ENCODE results near the gene ATRNL1. TPM values are rescaled to one million over a fixed set of nuclear protein-coding genes. Genes with fewer than 3 reads are reported as not detected.

ATRNL1 gene
- total and polyA plus RNA-seq, 4 donors, result 0.40 to 26.9 (median 5.3) TPM

DNA sequence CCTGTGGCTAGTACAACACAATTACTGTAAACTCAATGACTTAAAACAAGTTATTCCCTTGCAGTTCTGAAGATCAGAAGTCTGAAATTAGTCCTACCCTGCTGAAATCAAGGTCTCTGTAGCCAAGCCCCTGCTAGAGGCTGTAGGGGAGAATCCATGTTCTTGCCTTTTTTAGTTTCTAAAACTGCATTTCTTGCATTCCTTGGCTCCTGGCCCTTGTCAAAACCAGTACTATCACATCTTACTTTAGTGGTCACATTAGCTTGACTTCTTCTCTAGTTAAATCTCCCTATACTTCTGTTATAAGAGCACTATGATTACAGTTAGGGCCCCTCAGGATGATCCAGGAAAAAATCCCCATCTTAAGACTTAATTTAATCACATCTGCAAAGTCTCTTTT lies 612.9 kb downstream of the ATRNL1 start:
- Histone ChIP-seq H3K4me3 (ENCODE audit: low read depth in 1 of 3, low read length in 3 of 3) (no peak overlapping the region), H3K27me3 (ENCODE audit: control insufficient read depth in 4 of 4, insufficient read depth in 4 of 4, low read length in 3 of 4) (no peaks in the 10 kb centered on the region), H3K4me1 (ENCODE audit: control insufficient read depth in 4 of 4, insufficient read depth in 4 of 4, low read length in 3 of 4) (no peaks in the 10 kb centered on the region), H3K36me3 (ENCODE audit: control insufficient read depth in 4 of 4, insufficient read depth in 3 of 4, low read depth in 1 of 4, low read length in 3 of 4) (no peaks in the 10 kb centered on the region), H3K27ac (ENCODE audit: low read depth in 1 of 2, low read length in 2 of 2) (no peak overlapping the region), H3K9ac (ENCODE audit: low read depth in 1 of 2, low read length in 2 of 2) (no peak overlapping the region), H3K9me3 (ENCODE audit: control insufficient read depth in 4 of 4, low read length in 3 of 4) (no peaks in the 10 kb centered on the region)
- no peak for TF ChIP-seq YY1 (IDR thresholded peaks at IDR 0.05)
- no peak for TF ChIP-seq FOXA1 (IDR thresholded peaks at IDR 0.05)
- TF ChIP-seq, protein P1, sequence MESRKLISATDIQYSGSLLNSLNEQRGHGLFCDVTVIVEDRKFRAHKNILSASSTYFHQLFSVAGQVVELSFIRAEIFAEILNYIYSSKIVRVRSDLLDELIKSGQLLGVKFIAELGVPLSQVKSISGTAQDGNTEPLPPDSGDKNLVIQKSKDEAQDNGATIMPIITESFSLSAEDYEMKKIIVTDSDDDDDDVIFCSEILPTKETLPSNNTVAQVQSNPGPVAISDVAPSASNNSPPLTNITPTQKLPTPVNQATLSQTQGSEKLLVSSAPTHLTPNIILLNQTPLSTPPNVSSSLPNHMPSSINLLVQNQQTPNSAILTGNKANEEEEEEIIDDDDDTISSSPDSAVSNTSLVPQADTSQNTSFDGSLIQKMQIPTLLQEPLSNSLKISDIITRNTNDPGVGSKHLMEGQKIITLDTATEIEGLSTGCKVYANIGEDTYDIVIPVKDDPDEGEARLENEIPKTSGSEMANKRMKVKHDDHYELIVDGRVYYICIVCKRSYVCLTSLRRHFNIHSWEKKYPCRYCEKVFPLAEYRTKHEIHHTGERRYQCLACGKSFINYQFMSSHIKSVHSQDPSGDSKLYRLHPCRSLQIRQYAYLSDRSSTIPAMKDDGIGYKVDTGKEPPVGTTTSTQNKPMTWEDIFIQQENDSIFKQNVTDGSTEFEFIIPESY (IDR thresholded peaks at IDR 0.05), result no peak
- TF ChIP-seq HNF4A (conservative IDR thresholded peaks at IDR 0.05), result no peak
- no peak for DNase-seq (ENCODE audit: low spot score)

DNA sequence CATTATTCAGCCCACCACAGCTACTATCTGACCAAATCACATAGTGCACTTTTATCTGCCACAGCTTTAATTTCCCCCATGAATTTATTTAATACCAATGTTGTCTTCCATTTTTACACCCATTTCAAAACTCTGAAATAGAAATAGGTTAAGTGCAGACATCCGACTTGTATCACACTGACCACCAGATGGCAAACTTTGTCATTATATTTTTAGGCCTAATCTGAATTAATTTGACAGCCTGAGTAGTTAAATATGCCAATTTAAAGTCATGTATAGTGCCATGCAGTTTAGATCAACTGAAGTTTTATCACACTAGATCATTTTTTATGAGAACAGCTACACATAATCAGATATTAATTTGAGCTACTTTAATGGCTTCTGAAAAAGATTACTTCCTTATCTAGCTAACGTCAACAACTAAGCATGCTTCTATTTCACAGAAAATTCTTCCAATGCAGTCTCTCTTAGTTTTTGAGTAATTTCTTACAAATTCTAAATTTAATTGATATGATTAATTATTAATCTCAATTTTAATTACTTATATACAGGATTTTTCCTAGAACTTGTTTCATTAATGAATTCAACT lies 613.4 kb downstream of the ATRNL1 start:
- Histone ChIP-seq H3K36me3 (ENCODE audit: control insufficient read depth in 4 of 4, insufficient read depth in 3 of 4, low read depth in 1 of 4, low read length in 3 of 4) (no peaks in the 10 kb centered on the region), H3K27ac (ENCODE audit: low read depth in 1 of 2, low read length in 2 of 2) (no peak overlapping the region), H3K9ac (ENCODE audit: low read depth in 1 of 2, low read length in 2 of 2) (no peak overlapping the region), H3K9me3 (ENCODE audit: control insufficient read depth in 4 of 4, low read length in 3 of 4) (no peaks in the 10 kb centered on the region), H3K27me3 (ENCODE audit: control insufficient read depth in 4 of 4, insufficient read depth in 4 of 4, low read length in 3 of 4) (no peaks in the 10 kb centered on the region), H3K4me1 (ENCODE audit: control insufficient read depth in 4 of 4, insufficient read depth in 4 of 4, low read length in 3 of 4) (no peaks in the 10 kb centered on the region), H3K4me3 (ENCODE audit: low read depth in 1 of 3, low read length in 3 of 3) (no peak overlapping the region)
- WGBS, result 49% methylated on average over 2 of the region's 2 CpGs
- no peak for DNase-seq (ENCODE audit: low spot score)
- TF ChIP-seq, protein P2, sequence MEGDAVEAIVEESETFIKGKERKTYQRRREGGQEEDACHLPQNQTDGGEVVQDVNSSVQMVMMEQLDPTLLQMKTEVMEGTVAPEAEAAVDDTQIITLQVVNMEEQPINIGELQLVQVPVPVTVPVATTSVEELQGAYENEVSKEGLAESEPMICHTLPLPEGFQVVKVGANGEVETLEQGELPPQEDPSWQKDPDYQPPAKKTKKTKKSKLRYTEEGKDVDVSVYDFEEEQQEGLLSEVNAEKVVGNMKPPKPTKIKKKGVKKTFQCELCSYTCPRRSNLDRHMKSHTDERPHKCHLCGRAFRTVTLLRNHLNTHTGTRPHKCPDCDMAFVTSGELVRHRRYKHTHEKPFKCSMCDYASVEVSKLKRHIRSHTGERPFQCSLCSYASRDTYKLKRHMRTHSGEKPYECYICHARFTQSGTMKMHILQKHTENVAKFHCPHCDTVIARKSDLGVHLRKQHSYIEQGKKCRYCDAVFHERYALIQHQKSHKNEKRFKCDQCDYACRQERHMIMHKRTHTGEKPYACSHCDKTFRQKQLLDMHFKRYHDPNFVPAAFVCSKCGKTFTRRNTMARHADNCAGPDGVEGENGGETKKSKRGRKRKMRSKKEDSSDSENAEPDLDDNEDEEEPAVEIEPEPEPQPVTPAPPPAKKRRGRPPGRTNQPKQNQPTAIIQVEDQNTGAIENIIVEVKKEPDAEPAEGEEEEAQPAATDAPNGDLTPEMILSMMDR (IDR thresholded peaks at IDR 0.05; ENCODE audit: low read depth, low read length, missing input control), result peak; percentile 55
- TF ChIP-seq JUND (IDR thresholded peaks at IDR 0.05), result no peak
- peak; percentile 73 to 77 for TF ChIP-seq RAD21 (IDR thresholded peaks at IDR 0.05)

DNA sequence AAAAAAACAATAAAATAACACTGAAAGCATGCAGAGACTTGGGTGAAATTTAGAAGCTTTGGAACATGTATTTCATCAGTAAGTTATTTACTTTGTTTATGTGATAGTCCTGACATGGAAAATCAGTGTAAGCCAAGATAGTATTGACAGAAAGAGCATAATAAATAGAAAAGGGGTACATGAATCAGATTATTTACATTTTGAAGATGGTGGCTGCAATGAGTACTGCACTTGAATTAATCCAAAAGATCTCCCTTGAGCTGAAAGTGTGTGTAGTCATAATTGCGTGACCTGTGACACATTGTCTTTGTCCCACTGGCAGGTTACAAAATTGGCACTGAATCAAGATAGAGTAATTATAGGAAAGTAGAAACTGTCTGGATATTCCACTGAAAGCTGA lies 617.0 kb downstream of the ATRNL1 start:
- no peaks in the 10 kb centered on the region for H3K36me3 ChIP-seq (ENCODE audit: control insufficient read depth in 4 of 4, insufficient read depth in 3 of 4, low read depth in 1 of 4, low read length in 3 of 4)
- H3K4me1 ChIP-seq (ENCODE audit: control insufficient read depth in 4 of 4, insufficient read depth in 4 of 4, low read length in 3 of 4), result no peaks in the 10 kb centered on the region
- H3K4me3 ChIP-seq (ENCODE audit: low read depth in 1 of 3, low read length in 3 of 3), result no peak overlapping the region
- TF ChIP-seq HNF4G (IDR thresholded peaks at IDR 0.05) (no peak), NR2F2 (IDR thresholded peaks at IDR 0.05) (no peak), GABPA (IDR thresholded peaks at IDR 0.05 in 1 of 2, conservative IDR thresholded peaks at IDR 0.05 in 1 of 2) (no peak), YY1 (IDR thresholded peaks at IDR 0.05) (no peak), JUND (IDR thresholded peaks at IDR 0.05) (no peak)
- TF ChIP-seq, protein P3, sequence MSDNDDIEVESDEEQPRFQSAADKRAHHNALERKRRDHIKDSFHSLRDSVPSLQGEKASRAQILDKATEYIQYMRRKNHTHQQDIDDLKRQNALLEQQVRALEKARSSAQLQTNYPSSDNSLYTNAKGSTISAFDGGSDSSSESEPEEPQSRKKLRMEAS (IDR thresholded peaks at IDR 0.05), result no peak
- TF ChIP-seq, protein P4, sequence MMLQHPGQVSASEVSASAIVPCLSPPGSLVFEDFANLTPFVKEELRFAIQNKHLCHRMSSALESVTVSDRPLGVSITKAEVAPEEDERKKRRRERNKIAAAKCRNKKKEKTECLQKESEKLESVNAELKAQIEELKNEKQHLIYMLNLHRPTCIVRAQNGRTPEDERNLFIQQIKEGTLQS (IDR thresholded peaks at IDR 0.05), result no peak
- H3K27ac ChIP-seq (ENCODE audit: low read depth in 1 of 2, low read length in 2 of 2), result no peak overlapping the region
- DNase-seq (ENCODE audit: low spot score), result no peak
- 97% methylated on average over 1 of the region's 1 CpG for WGBS
- H3K27me3 ChIP-seq (ENCODE audit: control insufficient read depth in 4 of 4, insufficient read depth in 4 of 4, low read length in 3 of 4), result no peaks in the 10 kb centered on the region
- no peaks in the 10 kb centered on the region for H3K9me3 ChIP-seq (ENCODE audit: control insufficient read depth in 4 of 4, low read length in 3 of 4)
- H3K9ac ChIP-seq (ENCODE audit: low read depth in 1 of 2, low read length in 2 of 2), result no peak overlapping the region

All from liver (tissue), 9 donors.